PC-9 (cell line): ENCODE measurements around the gene UBE2G1. TPM values are rescaled to one million over a fixed set of nuclear protein-coding genes. Genes with fewer than 3 reads are reported as not detected.
A peak's percentile ranks its signal among the peaks of the same experiment; 100 is the strongest.

Source experiments
- BruUV-seq: library from RNA; stranded (reverse); fragments of 400-500 nt; replicated peaks from 2 replicates; lab custom pipeline; 2021; lab: Mats Ljungman, UMichigan
- CTCF ChIA-PET: fragments of 300-600 bp; sonication (Branson Sonifier 250); formaldehyde crosslinking; loops from one replicate; lab custom pipeline; 2022; ENCODE audit warnings: antibody characterized with exemption; lab: Charles Lee
- POLR2A ChIA-PET: fragments of 300-600 bp; sonication (Branson Sonifier 250); formaldehyde crosslinking; loops from one replicate; lab custom pipeline; 2022; ENCODE audit warnings: antibody characterized with exemption; ENCODE audit not compliant: unreplicated experiment; lab: Charles Lee
- DNase-seq, 2 experiments: peaks; one replicate each; pipeline versions ENCODE4 v3.0.0 to v3.0.0-alpha.2; 2015 to 2022; ENCODE audit warnings: mixed read lengths in 1 of 2
- H2AFZ ChIP-seq: fragments of 200-600 bp; sonication (generic); 2 replicates; pipeline ENCODE4 v1.8.1; 2017; ENCODE audit warnings: antibody characterized with exemption
- H3F3A ChIP-seq: fragments of 200-600 bp; sonication (generic); 2 replicates; pipeline ENCODE4 v1.8.1; 2017; ENCODE audit warnings: antibody characterized with exemption, mild to moderate bottlenecking, low read depth; ENCODE audit not compliant: insufficient read depth
- H3K27ac ChIP-seq: fragments of 200-600 bp; sonication (generic); 2 replicates; pipeline ENCODE4 v1.6.1; 2016; ENCODE audit warnings: mixed run types
- H3K27me3 ChIP-seq: fragments of 200-600 bp; sonication (generic); 2 replicates; pipeline ENCODE4 v1.6.1; 2016; ENCODE audit warnings: low read depth, mixed run types; ENCODE audit not compliant: insufficient read depth
- H3K36me3 ChIP-seq: fragments of 200-600 bp; sonication (generic); 2 replicates; pipeline ENCODE4 v1.6.1; 2016; ENCODE audit warnings: low read depth, mixed run types
- H3K4me1 ChIP-seq: fragments of 200-600 bp; sonication (generic); replicated peaks from 2 replicates; pipeline ENCODE4 v1.6.1; 2016; ENCODE audit warnings: mixed run types; ENCODE audit not compliant: insufficient read depth
- H3K4me2 ChIP-seq: fragments of 200-600 bp; sonication (generic); 2 replicates; pipeline ENCODE4 v1.6.1; 2017; ENCODE audit warnings: mixed run types
- H3K4me3 ChIP-seq: fragments of 200-600 bp; sonication (generic); 2 replicates; pipeline ENCODE4 v1.6.1; 2016; ENCODE audit warnings: mixed run types
- H3K79me2 ChIP-seq: fragments of 200-600 bp; sonication (generic); 2 replicates; pipeline ENCODE4 v1.6.1; 2017; ENCODE audit warnings: low read depth, mixed run types
- H3K9me2 ChIP-seq: fragments of 200-600 bp; sonication (generic); 2 replicates; pipeline ENCODE4 v1.8.1; 2017; ENCODE audit warnings: mild to moderate bottlenecking; ENCODE audit not compliant: insufficient read depth
- H3K9me3 ChIP-seq: fragments of 200-600 bp; sonication (generic); 2 replicates; pipeline ENCODE4 v1.8.1; 2016; ENCODE audit warnings: low read depth; ENCODE audit not compliant: insufficient read depth
- H4K20me1 ChIP-seq: fragments of 200-600 bp; sonication (generic); 2 replicates; pipeline ENCODE4 v1.8.1; 2017; ENCODE audit not compliant: insufficient read depth
- CTCF ChIP-seq: fragments of 200-600 bp; sonication (generic); conservative IDR thresholded peaks from 2 replicates; pipeline ENCODE4 v1.6.1; 2017; ENCODE audit warnings: mixed run types, antibody characterized with exemption, mild to moderate bottlenecking, moderate library complexity
- EZH2 ChIP-seq: fragments of 200-600 bp; sonication (generic); IDR thresholded peaks from 2 replicates; pipeline ENCODE4 v1.8.0; 2017; ENCODE audit warnings: antibody characterized with exemption, low read depth
- intact Hi-C: fragments of 100-400 bp; cut with micrococcal nuclease; formaldehyde crosslinking; loops from one replicate; pipeline ENCODE4 v1.10.0; 2022; ENCODE audit not compliant: unreplicated experiment
- total RNA-seq: library from RNA; stranded (reverse); gene quantifications from 2 replicates; pipeline ENCODE4 v1.2.3, GENCODE V29; 2021

UBE2G1 gene
- total RNA-seq, 1 experiment from 2014 or later: 111 TPM

GRCh38 chr17:4394208-4395110, 28.0 kb upstream of the UBE2G1 start:
- TSS peak; percentile 75 for BruUV-seq
- peak; percentile 70 to 95 for DNase-seq
- Histone ChIP-seq H3K4me3 (peak overlapping the region; percentile 27; the same call in 1 of the 2 replicates), H3K4me1 (peaks cover 47% of the 10 kb centered on the region), H3K9me3 (no peaks in the 10 kb centered on the region), H3K79me2 (no peaks in the 10 kb centered on the region), H3K27ac (peak overlapping the region; percentile 85), H2AFZ (peak overlapping the region; percentile 71), H3K27me3 (no peaks in the 10 kb centered on the region), H3K36me3 (no peaks in the 10 kb centered on the region), H3K9me2 (no peaks in the 10 kb centered on the region), H3K4me2 (peak overlapping the region; percentile 77), H3F3A (peaks cover 22% of the 10 kb centered on the region), H4K20me1 (no peaks in the 10 kb centered on the region)
- ChIA-PET CTCF (interaction anchor here (0.6 to 0.7 kb wide), 3 partner anchors 82 to 245 kb away, joined by 3 to 8 read pairs (median 4); no protein-coding TSS in a partner anchor), POLR2A (interaction anchor here (0.5 to 0.6 kb wide), 5 partner anchors 11 to 655 kb away, joined by 3 to 22 read pairs (median 4); no protein-coding TSS in a partner anchor)
- no peak for TF ChIP-seq EZH2
- no peak for TF ChIP-seq CTCF
- intact Hi-C loops: loop anchor here (1.0 kb wide), 1 partner anchor 28 kb away; the partner anchor contains the start of gene UBE2G1

- POLR2A ChIA-PET: interaction anchor here (0.6 kb wide), 1 partner anchor 655 kb away, joined by 6 read pairs; no protein-coding TSS in a partner anchor
- DNase-seq: peak in 1 of 2 experiments; percentile 53
- Histone ChIP-seq H3K9me2 (no peaks in the 10 kb centered on the region), H3K4me1 (peaks cover 54% of the 10 kb centered on the region), H3K9me3 (no peaks in the 10 kb centered on the region), H4K20me1 (no peaks in the 10 kb centered on the region), H3F3A (peaks cover 22% of the 10 kb centered on the region), H2AFZ (peak overlapping the region; percentile 71), H3K27ac (peak overlapping the region; percentile 85), H3K36me3 (no peaks in the 10 kb centered on the region), H3K4me2 (peak overlapping the region; percentile 77), H3K79me2 (no peaks in the 10 kb centered on the region), H3K27me3 (no peaks in the 10 kb centered on the region), H3K4me3 (peak overlapping the region; percentile 27; the same call in 1 of the 2 replicates)
- BruUV-seq: TSS peak; percentile 97
- intact Hi-C loops: loop anchor here (1.0 kb wide), 1 partner anchor 28 kb away; the partner anchor contains the start of gene UBE2G1
- CTCF ChIA-PET: interaction anchor here (0.6 kb wide), 2 partner anchors 83 to 245 kb away, joined by 3 to 4 read pairs; no protein-coding TSS in a partner anchor
- TF ChIP-seq CTCF: no peak
- no peak for TF ChIP-seq EZH2
Observed at GRCh38 chr17:4393806-4394205, 27.3 kb upstream of the UBE2G1 start.

- Histone ChIP-seq H3K27me3 (no peaks in the 10 kb centered on the region), H3K36me3 (no peaks in the 10 kb centered on the region), H3K4me1 (peaks cover 38% of the 10 kb centered on the region), H3K4me2 (no peak overlapping the region), H3K27ac (no peak overlapping the region), H3K9me3 (no peaks in the 10 kb centered on the region), H3K4me3 (no peak overlapping the region), H4K20me1 (no peaks in the 10 kb centered on the region), H2AFZ (peak overlapping the region; percentile 61), H3F3A (peaks cover 11% of the 10 kb centered on the region), H3K9me2 (no peaks in the 10 kb centered on the region), H3K79me2 (no peaks in the 10 kb centered on the region)
- CTCF ChIA-PET: interaction anchor here (0.6 to 0.7 kb wide), 2 partner anchors 23 to 127 kb away, joined by 3 to 4 read pairs; no protein-coding TSS in a partner anchor
- POLR2A ChIA-PET: interaction anchor here (0.6 kb wide), 1 partner anchor 189 kb away, joined by 3 read pairs; no protein-coding TSS in a partner anchor
- TF ChIP-seq EZH2 (no peak), CTCF (no peak)
- intact Hi-C loops: no loop called here
- peak; percentile 36 to 45 for DNase-seq
- BruUV-seq: no TSS peak
Observed at GRCh38 chr17:4389079-4389478, 22.6 kb upstream of the UBE2G1 start.
